HG02571 (cell line): ENCODE results near the gene TMEM243.
"Not testable (repeated sequence)": the region's sequence is repeated elsewhere in the genome, so short reads cannot be mapped to it uniquely, and the experiment has no call there.

Source experiments
- ATAC-seq: cut with Tn5 transposase; IDR thresholded peaks from one replicate; pipeline ENCODE4 v1.9.1; 2021; ENCODE audit warnings: mild to moderate bottlenecking, moderate library complexity; ENCODE audit not compliant: unreplicated experiment

TMEM243 gene

DNA sequence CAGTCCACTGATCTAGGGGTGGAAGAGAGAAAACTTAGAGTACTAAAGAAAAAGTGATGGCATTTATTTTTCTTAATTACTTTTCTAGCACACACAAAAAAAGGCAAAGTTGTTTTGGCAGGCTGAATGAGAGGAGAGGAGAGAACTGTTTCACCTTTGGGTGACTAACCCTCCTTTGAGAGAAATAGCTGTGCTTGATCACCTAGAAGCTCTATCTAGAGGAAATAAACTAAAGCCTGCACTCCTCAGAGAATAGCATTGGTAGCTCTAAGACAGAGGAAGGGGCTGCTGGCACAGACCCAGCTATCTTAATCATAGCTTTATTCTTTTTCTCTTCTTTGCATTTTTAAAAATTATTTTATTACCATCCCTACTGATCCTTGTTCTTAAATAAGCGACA, 6.3 kb downstream of the TMEM243 start:
- ATAC-seq: no peak

GRCh38 chr7:87212498-87212897, 7.0 kb downstream of the TMEM243 start:
- no peak for ATAC-seq

DNA sequence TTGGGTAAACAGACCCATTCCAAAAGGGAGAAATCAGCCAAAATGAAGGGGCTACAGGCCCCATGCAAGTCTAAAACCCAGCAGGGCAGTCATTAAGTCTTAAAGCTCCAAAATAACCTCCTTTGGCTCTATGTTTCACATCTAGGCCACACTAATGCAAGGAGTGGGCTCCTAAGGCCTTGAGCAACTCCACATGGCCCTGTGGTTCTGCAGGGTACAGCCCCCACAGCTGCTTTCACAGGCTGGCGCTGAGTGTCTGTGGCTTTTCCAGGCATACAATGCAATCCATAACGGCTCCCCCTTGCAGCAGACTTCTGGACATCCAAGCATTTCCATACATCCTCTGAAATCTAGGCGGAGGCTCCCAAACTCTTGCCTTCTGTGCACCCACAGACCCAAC, 9.0 kb downstream of the TMEM243 start:
- ATAC-seq: no peak

DNA sequence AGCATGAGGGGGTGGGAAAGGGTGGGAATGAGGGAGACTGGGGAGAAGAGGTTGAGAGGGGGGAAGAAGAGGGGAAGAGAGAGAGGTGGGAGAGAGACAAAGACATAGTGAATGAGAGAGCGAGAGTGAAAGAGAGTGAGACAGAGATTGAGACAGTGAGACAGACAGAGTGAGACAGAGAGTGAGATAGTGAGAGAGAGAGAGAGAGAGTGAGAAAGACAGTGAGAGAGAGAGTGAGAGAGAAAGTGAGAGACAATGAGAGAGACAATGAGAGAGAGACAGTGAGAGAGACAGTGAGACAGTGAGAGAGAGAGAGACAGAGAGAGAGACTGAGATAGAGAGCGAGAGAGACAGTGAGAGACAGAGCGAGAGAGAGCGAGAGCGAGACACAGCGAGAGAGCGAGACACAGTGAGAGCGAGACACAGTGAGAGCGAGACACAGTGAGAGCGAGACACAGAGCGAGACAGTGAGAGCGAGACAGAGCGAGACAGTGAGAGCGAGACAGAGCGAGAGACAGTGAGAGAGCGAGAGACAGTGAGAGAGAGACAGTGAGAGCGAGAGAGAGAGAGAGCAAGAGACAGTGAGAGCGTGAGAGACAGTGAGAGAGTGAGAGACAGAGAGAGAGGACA, 10.1 kb downstream of the TMEM243 start:
- no peak for ATAC-seq

GRCh38 chr7:87206361-87206760, 13.2 kb downstream of the TMEM243 start:
- ATAC-seq: no peak

DNA sequence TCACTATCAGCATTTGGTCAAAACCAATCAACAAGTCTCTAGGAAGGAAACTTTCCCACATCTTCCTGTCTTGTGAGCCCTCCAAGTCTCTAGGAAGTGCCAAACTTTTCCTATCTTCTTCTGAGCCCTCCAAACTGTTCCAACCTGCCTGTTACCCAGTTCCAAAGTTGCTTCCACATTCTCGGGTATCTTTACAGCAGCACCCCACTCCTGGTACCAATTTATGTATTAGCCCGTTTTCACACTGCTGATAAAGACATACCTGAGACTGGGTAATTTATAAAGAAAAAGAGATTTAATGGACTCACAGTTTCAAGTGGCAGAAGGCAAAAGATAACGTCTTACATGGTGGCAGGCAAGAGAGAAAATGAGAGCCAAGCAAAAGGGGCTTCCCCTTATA, 13.8 kb downstream of the TMEM243 start:
- ATAC-seq: not testable (repeated sequence)

- no peak for ATAC-seq
Observed at GRCh38 chr7:87204933-87205332, 14.6 kb downstream of the TMEM243 start.

GRCh38 chr7:87203929-87204328, 15.6 kb downstream of the TMEM243 start:
- not testable (repeated sequence) for ATAC-seq

DNA sequence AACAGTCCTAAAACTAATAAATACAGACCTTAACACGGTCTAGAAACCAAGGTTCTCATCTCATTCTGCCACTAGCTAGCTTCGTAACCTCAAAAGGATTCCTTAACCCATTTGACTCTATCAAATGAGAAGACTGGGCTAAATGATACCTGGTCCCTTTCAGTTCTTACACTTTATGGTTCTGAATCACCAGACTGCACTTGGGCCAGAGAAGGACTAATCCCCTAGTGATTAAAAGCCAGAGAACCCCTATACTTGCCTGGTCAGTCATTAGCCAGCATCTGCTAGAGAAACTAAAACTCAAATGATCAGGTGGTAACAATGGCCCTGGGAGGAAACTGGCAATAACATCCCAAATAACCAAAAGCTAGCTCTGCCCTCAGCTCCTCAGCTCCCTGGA, 16.8 kb downstream of the TMEM243 start:
- no peak for ATAC-seq

DNA sequence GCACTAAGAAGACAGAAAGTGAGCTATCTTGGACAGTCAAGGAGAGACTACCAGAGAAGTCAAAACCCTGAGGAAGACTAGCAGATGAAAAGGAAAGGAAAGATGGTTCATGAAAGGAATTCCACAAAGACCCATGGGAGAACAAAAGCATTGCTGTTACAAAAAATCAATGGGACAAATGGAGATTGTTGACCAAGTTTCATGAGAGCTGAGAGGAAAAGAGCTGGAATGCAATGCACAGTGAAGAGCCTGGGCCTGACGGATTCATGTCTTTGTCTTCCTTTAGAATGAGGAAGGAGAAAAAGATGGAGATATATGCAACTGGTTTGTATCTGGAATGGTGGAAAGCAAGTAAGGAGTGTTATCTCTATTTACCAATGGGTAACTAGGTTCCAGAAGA, 17.3 kb downstream of the TMEM243 start:
- ATAC-seq: no peak

DNA sequence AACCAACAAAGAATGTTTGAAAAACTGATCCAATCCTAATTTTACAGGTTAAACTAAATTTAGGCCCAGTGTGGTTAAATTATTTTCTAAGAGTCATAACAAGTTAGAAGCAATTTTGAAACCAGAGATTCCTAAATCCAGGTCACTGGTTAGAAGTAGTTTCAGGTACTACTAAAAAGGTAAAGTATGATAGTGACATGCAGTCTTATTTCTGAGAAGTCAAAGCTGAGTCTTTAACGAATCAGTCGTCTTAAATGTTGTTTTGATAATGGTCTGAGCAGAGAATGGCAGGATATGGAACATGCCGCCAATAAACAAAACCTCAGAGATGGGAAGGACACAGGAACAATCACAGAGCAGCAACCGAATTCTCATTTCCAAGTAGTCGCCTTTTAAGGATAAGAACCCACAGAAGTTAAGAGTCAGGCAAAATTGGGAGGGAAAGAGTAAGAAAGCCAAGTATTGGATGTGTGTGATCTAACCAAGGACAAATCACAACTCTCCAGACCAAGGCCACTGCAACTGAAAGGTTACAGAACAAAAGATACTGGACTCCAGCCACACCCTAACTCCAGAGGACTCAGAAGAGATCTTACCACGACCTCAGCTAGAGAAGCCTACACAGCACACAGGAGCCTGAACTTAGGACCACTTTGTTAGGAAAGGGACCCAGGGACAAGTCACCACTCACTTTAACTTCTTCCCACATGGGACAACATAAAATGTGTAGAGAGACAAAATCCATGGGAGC, 19.7 kb downstream of the TMEM243 start:
- ATAC-seq: no peak

GRCh38 chr7:87199241-87199640, 20.3 kb downstream of the TMEM243 start:
- no peak for ATAC-seq

- no peak for ATAC-seq
Observed at GRCh38 chr7:87193912-87194311, 25.6 kb downstream of the TMEM243 start.

GRCh38 chr7:87192784-87193487, 26.6 kb downstream of the TMEM243 start:
- ATAC-seq: no peak

GRCh38 chr7:87190783-87191182, 28.7 kb downstream of the TMEM243 start:
- ATAC-seq: no peak

- ATAC-seq: no peak
Observed at GRCh38 chr7:87188930-87189329, 30.6 kb downstream of the TMEM243 start.

- no peak for ATAC-seq
Observed at GRCh38 chr7:87187120-87187519, 32.4 kb downstream of the TMEM243 start.

DNA sequence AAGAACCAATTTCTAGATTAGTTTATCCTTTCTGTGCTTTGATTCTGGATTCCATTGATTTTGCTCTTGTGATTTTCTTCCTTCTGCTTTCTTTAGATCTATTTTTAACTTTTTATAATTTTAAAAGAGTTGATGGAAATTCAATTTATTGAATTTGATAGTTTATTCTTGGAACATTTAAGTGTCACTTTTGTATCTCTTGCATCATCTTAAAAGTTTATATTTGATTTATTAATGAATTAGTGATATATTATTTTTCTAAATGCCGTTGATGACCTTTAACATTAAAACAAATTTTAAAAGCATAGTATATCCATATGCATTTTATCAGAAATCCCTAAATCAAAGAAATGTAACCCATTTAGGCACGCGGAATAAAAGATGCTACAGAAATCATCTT, 40.4 kb downstream of the TMEM243 start:
- ATAC-seq: no peak

- no peak for ATAC-seq
Observed at GRCh38 chr7:87178320-87178719, 41.2 kb downstream of the TMEM243 start.

DNA sequence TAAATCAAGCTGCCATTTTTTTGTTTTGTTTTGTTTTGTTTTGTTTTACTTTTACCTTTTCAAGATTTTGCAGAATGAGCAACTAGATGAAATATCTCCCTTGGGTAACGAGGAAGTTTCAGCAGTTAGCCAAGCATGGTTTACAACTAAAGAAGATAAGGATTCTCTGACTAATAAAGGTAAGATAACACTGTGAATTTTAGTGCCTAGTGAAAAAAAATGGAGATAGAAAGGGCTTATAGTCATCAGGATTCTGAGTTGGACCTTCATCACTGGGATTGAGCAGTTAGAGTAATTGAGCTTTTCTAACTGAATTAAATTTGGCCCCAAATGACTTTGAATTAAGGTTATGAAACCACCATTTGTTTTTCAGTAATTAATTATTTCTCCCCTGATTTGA, 46.1 kb downstream of the TMEM243 start:
- ATAC-seq: no peak

GRCh38 chr7:87171282-87171934, 48.1 kb downstream of the TMEM243 start:
- no peak for ATAC-seq

GRCh38 chr7:87170828-87171227, 48.7 kb downstream of the TMEM243 start:
- no peak for ATAC-seq
